RWPE2 (cell line): ENCODE measurements around the gene HNRNPUL2.

ENCODE experiments used
- ATAC-seq: fragments of 200-7000 bp; cut with Tn5 transposase; 3 replicates; pipeline ENCODE4 v1.9.1; 2021; ENCODE audit warnings: low read depth
- DNase-seq: peaks from one replicate; pipeline ENCODE4 v3.0.0-alpha.2; 2020; ENCODE audit warnings: low spot score
- H3K27ac ChIP-seq: fragments of 450-650 bp; 2 replicates; pipeline ENCODE4 v1.5.1; 2017; ENCODE audit warnings: mild to moderate bottlenecking; ENCODE audit not compliant: poor library complexity, severe bottlenecking
- H3K27me3 ChIP-seq: fragments of 250-450 bp; sonication (Bioruptor Pico); 2 replicates; pipeline ENCODE4 v1.5.1; 2021; ENCODE audit warnings: mild to moderate bottlenecking, moderate library complexity; ENCODE audit not compliant: insufficient read depth, poor library complexity, severe bottlenecking
- H3K36me3 ChIP-seq: fragments of 250-450 bp; sonication (Bioruptor Pico); 2 replicates; pipeline ENCODE4 v1.5.1; 2020; ENCODE audit warnings: low read depth, mild to moderate bottlenecking, moderate library complexity
- H3K4me1 ChIP-seq: fragments of 250-450 bp; sonication (Bioruptor Pico); 2 replicates; pipeline ENCODE4 v1.5.1; 2021; ENCODE audit warnings: mild to moderate bottlenecking, moderate library complexity; ENCODE audit not compliant: insufficient read depth, poor library complexity, severe bottlenecking
- H3K4me3 ChIP-seq: fragments of 250-450 bp; sonication (Bioruptor Pico); 2 replicates; pipeline ENCODE4 v1.5.1; 2021; ENCODE audit warnings: mild to moderate bottlenecking, moderate library complexity; ENCODE audit not compliant: severe bottlenecking
- H3K9me3 ChIP-seq: fragments of 250-450 bp; sonication (Bioruptor Pico); 2 replicates; pipeline ENCODE4 v1.5.1; 2021; ENCODE audit warnings: mild to moderate bottlenecking, moderate library complexity; ENCODE audit not compliant: severe bottlenecking
- CTCF ChIP-seq: fragments of 450-650 bp; IDR thresholded peaks from one replicate; pipeline ENCODE4 v1.5.1; 2017; ENCODE audit warnings: mild to moderate bottlenecking, moderate library complexity; ENCODE audit not compliant: poor library complexity, severe bottlenecking

The HNRNPUL2 gene

DNA sequence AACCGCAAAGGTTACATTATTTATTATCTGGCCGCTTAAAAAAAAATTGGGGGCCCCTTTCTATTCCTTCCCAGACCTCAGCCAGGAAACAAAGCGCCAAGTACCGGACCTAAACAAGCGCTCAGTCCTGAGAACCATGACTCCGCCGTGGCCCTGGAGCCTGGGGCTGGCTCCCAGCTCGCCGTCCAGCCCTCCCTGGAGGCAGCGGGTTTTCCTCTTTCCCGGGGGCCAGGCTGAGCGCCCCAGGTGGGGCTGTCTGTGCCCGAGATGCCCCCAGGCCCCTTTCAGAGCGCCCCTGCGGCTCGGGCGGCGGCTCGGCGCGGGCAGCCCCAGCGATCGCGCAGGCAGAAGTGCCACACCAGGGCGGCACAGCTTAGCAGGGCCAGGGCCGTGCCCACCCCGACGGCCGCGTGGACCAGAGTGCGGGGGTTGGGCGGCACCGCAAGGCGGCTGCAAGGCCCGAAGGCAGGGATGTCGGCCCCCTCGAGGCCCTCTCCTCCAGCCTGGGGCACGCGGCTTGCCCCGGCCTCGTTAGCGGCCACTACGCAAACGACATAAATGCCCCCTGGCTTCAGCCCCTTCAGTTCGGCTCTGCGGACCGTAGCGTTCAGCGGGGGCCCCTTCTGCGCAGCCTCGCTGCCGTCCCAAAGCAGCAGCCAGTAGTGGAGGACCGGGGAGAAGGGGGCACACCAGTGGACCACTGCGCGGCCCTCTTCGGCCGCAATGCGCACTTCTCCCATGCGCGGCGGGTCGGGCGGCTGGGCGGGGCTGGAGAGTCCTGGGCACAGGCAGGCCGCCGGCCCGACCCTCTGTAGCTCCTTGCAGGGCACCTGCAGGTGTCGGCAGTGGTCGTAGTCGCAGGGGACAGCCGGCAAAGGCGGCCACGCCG lies 39.5 kb downstream of the HNRNPUL2 start:
- ATAC-seq (no peak), DNase-seq (no peak)
- Histone ChIP-seq H3K36me3 (peaks cover 16% of the 10 kb centered on the region), H3K4me3 (no peak overlapping the region), H3K4me1 (no peaks in the 10 kb centered on the region), H3K27ac (no peak overlapping the region), H3K9me3 (no peaks in the 10 kb centered on the region), H3K27me3 (no peaks in the 10 kb centered on the region)
- TF ChIP-seq CTCF = no peak

DNA sequence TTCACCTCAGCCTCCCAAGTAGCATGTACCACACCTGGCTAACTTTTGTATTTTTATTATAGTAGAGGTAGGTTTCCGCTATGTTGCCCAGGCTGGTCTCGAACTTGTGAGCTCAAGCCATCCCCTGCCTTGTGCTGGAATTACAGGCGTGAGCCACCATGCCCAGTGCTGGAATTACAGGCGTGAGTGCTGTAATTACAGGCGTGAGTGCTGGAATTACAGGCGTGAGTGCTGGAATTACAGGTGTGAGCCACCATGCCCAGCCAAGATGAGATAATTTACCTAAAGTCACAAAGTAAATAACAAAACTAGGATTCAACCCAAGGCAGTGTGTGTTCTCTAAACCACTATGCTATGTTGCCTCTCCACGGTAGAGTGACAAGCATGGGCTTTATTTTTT lies 44.7 kb downstream of the HNRNPUL2 start:
- Histone ChIP-seq H3K4me3 (no peak overlapping the region), H3K27ac (no peak overlapping the region), H3K36me3 (peaks cover 6% of the 10 kb centered on the region), H3K9me3 (no peaks in the 10 kb centered on the region), H3K27me3 (no peaks in the 10 kb centered on the region), H3K4me1 (peaks cover 9% of the 10 kb centered on the region)
- DNase-seq = no peak
- TF ChIP-seq CTCF = no peak
- no peak for ATAC-seq

DNA sequence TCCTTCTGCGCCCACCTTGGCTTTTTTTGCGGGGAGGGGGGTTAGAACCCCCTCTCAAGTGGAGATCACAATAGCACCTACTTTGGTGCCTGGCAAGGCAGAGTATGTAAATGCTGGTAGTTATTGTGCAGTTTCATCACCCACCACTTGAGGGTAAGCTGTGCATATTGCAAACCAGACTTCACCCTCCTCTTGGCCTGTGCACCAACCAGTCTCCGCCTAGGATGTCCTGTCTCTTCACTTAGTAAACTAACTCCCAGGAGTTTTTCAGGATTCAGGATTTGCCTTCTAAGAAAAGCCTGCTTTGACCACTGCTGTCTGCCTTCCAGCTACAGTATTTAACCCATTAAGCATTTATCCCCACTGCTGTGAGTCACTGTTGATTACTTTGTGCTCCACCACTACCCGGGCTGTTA lies 46.4 kb downstream of the HNRNPUL2 start:
- Histone ChIP-seq H3K36me3 (peaks cover 23% of the 10 kb centered on the region), H3K4me1 (peaks cover 9% of the 10 kb centered on the region), H3K27me3 (no peaks in the 10 kb centered on the region), H3K4me3 (no peak overlapping the region), H3K9me3 (no peaks in the 10 kb centered on the region), H3K27ac (peak overlapping the region; percentile 13)
- DNase-seq (no peak), ATAC-seq (peak; percentile 86)
- TF ChIP-seq CTCF = peak; percentile 70

- H3K4me3 ChIP-seq = peak within 1 kb of the TSS; percentile 84
- TF ChIP-seq CTCF = no peak
- peak; percentile 77 for ATAC-seq
- peak; percentile 88 for DNase-seq
- H3K36me3 ChIP-seq = peaks cover 34% of the 10 kb centered on the region
- H3K27me3 ChIP-seq = no peaks in the 10 kb centered on the region
- peaks cover 9% of the 10 kb centered on the region for H3K4me1 ChIP-seq
- no peaks in the 10 kb centered on the region for H3K9me3 ChIP-seq
- H3K27ac ChIP-seq = peak within 1 kb of the TSS; percentile 34
These were observed 48.2 kb downstream of the HNRNPUL2 start, which contains the start of gene UBXN1 for GRCh38 chr11:62678770-62679696. Gene UBXN1 (minus strand): TSS chr11:62679073. CDS start chr11:62678923, 150 bp downstream.
